Sigmoid colon (tissue), 7 donors: ENCODE data around the gene PECR. TPM values are rescaled to one million over a fixed set of nuclear protein-coding genes. Genes with fewer than 3 reads are reported as not detected.

Experiments
- DNase-seq: peaks from one replicate; pipeline ENCODE4 v3.0.0-alpha.2; 2019
- H3K27ac ChIP-seq, 4 donors: fragments of 200-600 bp; sonication (generic); one replicate each; pipeline ENCODE4 v1.5.1; 2016 to 2019; ENCODE audit warnings: mild to moderate bottlenecking in 1 of 4
- H3K27me3 ChIP-seq, 3 donors: fragments of 200-600 bp; sonication (generic); one replicate each; pipeline ENCODE4 v1.5.1; 2019; ENCODE audit warnings: mild to moderate bottlenecking in 1 of 3
- H3K36me3 ChIP-seq, 4 donors: fragments of 200-600 bp; sonication (generic); one replicate each; pipeline ENCODE4 v1.5.1; 2016 to 2019
- H3K4me1 ChIP-seq, 4 donors: fragments of 200-600 bp; sonication (generic); one replicate each; pipeline ENCODE4 v1.5.1; 2017 to 2019
- H3K4me3 ChIP-seq, 4 donors: fragments of 200-600 bp; sonication (generic); one replicate each; pipeline ENCODE4 v1.5.1; 2017 to 2019; ENCODE audit warnings: mild to moderate bottlenecking in 2 of 4, moderate library complexity in 1 of 4
- H3K9me3 ChIP-seq, 4 donors: fragments of 200-600 bp in 3 of 4; sonication (generic) in 3 of 4; one replicate each; pipeline versions ENCODE4 v1.5.1 to v1.6.1; 2013 to 2019
- EP300 ChIP-seq, 4 donors: sonication (generic); formaldehyde crosslinking; IDR thresholded peaks; one replicate each; pipeline ENCODE4 v1.6.1; 2017; ENCODE audit warnings: antibody characterized with exemption in 4 of 4
- POLR2A ChIP-seq, 2 donors: fragments of 450-650 bp; IDR thresholded peaks; one replicate each; pipeline ENCODE4 v1.6.1; 2016; ENCODE audit warnings: antibody characterized with exemption in 2 of 2, mild to moderate bottlenecking in 2 of 2, moderate library complexity in 2 of 2
- POLR2AphosphoS5 ChIP-seq, 4 donors: sonication (generic); formaldehyde crosslinking; IDR thresholded peaks; one replicate each; pipeline ENCODE4 v1.6.1; 2017; ENCODE audit warnings: antibody characterized with exemption in 4 of 4
- WGBS, 2 donors: extraction: QIAGEN DNeasy Blood & Tissue Kit; methylation state at CpG; one replicate each; pipeline ENCODE4 v1.1.7; 2013; 5-methylcytosine and 5-hydroxymethylcytosine counted together
- intact Hi-C: fragments of 100-400 bp; cut with DNase I; formaldehyde crosslinking; loops from one replicate; pipeline ENCODE4 v1.15.1; 2023
- polyA plus RNA-seq, 3 donors: library from polyadenylated mRNA; stranded (reverse); fragments of 200-250 nt; gene quantifications; one replicate each; pipeline ENCODE4 v1.2.3, GENCODE V29; 2013
- total RNA-seq, 4 donors: library from RNA; depleted of rRNA; stranded (reverse); fragments of >200 nt; gene quantifications; one replicate each; pipeline ENCODE4 v1.1.0, GENCODE V29; 2016
- TF ChIP-seq, protein P1 (sequence below), 4 experiments: fragments of 450-650 bp in 3 of 4; fragments of 200-600 bp in 1 of 4; IDR thresholded peaks; one replicate each; pipeline ENCODE4 v1.5.1; 2016 to 2019; ENCODE audit warnings: antibody characterized with exemption in 4 of 4, mild to moderate bottlenecking in 3 of 4, moderate library complexity in 2 of 4
- donor health status: healthy with polysubstance abuse.
- donor health status: Bipolar disorder and iron deficiency.
- donor health status: healthy.

The PECR gene
- total and polyA plus RNA-seq, 7 donors: 5.0 to 25.9 (median 13.9) TPM

DNA sequence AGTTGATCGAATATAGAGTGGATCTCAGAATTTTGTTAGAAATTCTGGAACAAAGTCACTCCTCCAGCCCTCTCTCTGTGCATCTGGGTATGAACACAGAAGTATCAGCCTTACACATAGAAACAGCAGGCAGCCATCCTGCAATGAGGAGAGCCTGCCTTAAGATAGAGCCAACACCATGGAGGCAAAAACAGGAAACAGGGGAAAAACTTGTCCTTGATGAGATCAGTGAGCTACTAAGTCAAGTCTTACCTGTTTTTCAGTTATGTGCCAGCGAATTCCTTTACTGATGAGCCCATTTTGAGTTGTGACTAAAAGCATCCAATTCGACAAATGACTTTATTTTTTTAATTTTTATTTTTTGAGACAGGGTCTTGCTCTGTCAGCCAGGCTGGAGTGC, 41.7 kb downstream of the PECR start:
- Histone ChIP-seq H3K4me1 (no peaks in the 10 kb centered on the region), H3K27ac (no peak overlapping the region), H3K4me3 (no peak overlapping the region), H3K27me3 (no peaks in the 10 kb centered on the region), H3K9me3 (no peaks in the 10 kb centered on the region), H3K36me3 (peaks cover 0 to 41% (median 0%) of the 10 kb centered on the region in 4 donors)
- intact Hi-C loops: loop anchor here (10.0 kb wide), 1 partner anchor 625 kb away; no protein-coding TSS in a partner anchor
- DNase-seq: no peak
- no peak for TF ChIP-seq EP300 (IDR thresholded peaks at IDR 0.05)
- no peak for TF ChIP-seq POLR2A (IDR thresholded peaks at IDR 0.05)
- no peak for TF ChIP-seq POLR2AphosphoS5 (IDR thresholded peaks at IDR 0.05)
- TF ChIP-seq, protein P1, sequence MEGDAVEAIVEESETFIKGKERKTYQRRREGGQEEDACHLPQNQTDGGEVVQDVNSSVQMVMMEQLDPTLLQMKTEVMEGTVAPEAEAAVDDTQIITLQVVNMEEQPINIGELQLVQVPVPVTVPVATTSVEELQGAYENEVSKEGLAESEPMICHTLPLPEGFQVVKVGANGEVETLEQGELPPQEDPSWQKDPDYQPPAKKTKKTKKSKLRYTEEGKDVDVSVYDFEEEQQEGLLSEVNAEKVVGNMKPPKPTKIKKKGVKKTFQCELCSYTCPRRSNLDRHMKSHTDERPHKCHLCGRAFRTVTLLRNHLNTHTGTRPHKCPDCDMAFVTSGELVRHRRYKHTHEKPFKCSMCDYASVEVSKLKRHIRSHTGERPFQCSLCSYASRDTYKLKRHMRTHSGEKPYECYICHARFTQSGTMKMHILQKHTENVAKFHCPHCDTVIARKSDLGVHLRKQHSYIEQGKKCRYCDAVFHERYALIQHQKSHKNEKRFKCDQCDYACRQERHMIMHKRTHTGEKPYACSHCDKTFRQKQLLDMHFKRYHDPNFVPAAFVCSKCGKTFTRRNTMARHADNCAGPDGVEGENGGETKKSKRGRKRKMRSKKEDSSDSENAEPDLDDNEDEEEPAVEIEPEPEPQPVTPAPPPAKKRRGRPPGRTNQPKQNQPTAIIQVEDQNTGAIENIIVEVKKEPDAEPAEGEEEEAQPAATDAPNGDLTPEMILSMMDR (IDR thresholded peaks at IDR 0.05): no peak
- 95 to 96% methylated on average over 3 of the region's 3 CpGs for WGBS, 2 donors

- no peak for TF ChIP-seq EP300 (IDR thresholded peaks at IDR 0.05)
- no peak for TF ChIP-seq POLR2A (IDR thresholded peaks at IDR 0.05)
- TF ChIP-seq, protein P1 (IDR thresholded peaks at IDR 0.05): peak; percentile 31 to 84 (median 58)
- WGBS, 2 donors: 74 to 77% methylated on average over 1 of the region's 1 CpG
- Histone ChIP-seq H3K27ac (no peak overlapping the region), H3K36me3 (peaks cover 0 to 17% (median 0%) of the 10 kb centered on the region in 4 donors), H3K9me3 (no peaks in the 10 kb centered on the region), H3K4me3 (no peak overlapping the region), H3K27me3 (no peaks in the 10 kb centered on the region), H3K4me1 (no peaks in the 10 kb centered on the region)
- intact Hi-C loops: loop anchor here (10.0 kb wide), 1 partner anchor 631 kb away; no protein-coding TSS in a partner anchor
- no peak for DNase-seq
These were observed 47.5 kb downstream of the PECR start for GRCh38 chr2:216034065-216034464.

DNA sequence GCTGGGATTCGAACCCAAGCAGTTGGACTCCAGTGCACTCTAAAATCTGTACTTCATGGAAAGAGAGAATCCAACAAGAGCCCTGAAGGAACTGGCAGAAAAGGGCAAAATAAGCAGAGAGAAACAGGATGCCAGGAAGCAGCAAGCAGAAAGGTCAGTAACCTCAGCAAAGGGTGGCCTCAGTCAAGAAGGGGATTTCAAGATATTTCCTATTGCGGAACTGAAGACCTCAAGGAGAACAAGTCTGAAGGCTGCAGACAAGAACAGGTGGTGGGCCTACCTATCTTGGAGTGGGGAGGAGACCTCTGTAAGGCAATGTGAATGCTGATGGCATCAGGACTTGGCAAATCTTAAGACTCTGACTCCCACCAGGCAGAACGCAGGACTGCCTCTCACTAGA, 48.2 kb downstream of the PECR start:
- no peak overlapping the region for H3K4me3 ChIP-seq
- TF ChIP-seq POLR2AphosphoS5 (IDR thresholded peaks at IDR 0.05) (no peak), POLR2A (IDR thresholded peaks at IDR 0.05) (no peak), EP300 (IDR thresholded peaks at IDR 0.05) (no peak)
- TF ChIP-seq, protein P1 (IDR thresholded peaks at IDR 0.05): no peak
- no peaks in the 10 kb centered on the region for H3K4me1 ChIP-seq
- H3K36me3 ChIP-seq: peaks cover 0 to 17% (median 0%) of the 10 kb centered on the region in 4 donors
- no peaks in the 10 kb centered on the region for H3K27me3 ChIP-seq
- intact Hi-C loops: loop anchor here (10.0 kb wide), 1 partner anchor 631 kb away; no protein-coding TSS in a partner anchor
- WGBS, 2 donors: 94 to 98% methylated on average over 3 of the region's 3 CpGs
- no peak overlapping the region for H3K27ac ChIP-seq
- no peaks in the 10 kb centered on the region for H3K9me3 ChIP-seq
- no peak for DNase-seq

DNA sequence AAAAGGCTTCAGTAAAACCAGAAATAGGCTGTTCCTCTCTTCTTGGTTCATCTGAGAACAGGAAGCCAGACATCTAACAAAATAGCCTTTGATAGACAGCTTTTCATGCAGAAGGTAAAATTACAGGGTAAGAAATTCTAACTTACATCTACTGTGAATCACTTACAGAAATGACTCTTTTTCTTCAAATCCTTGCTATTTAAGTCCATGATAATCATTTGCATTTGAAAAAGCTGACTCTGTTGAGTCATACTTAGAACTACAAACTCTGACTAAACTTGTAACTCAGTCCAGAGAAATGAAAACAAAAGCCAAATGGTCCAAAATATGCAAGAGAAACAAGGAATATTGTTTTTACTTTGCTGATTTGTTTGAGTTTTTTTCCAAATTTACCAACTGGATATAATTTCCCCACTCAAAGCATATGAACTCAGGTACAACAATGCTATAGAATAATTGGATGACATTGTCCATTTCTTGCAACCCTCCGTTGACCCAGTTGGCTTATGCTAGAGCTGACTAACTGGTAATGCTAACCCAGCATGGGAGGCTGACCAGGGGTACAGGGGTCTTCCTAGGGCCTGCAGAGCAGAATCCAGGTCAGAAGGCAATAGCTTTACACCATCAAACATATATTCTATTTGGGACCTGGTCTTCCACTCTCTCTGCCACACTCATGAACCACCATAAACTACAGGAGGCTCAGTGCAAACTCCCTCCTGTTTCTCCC, 49.5 kb downstream of the PECR start:
- whole genome bisulfite sequencing, 2 donors: 84 to 95% methylated on average over 1 of the region's 1 CpG
- intact Hi-C loops: loop anchor here (10.0 kb wide), 1 partner anchor 633 kb away; no protein-coding TSS in a partner anchor
- TF ChIP-seq, protein P1 (IDR thresholded peaks at IDR 0.05): no peak
- TF ChIP-seq EP300 (IDR thresholded peaks at IDR 0.05): no peak
- no peak for TF ChIP-seq POLR2AphosphoS5 (IDR thresholded peaks at IDR 0.05)
- no peak for TF ChIP-seq POLR2A (IDR thresholded peaks at IDR 0.05)
- DNase-seq: no peak
- Histone ChIP-seq H3K36me3 (peaks cover 0 to 17% (median 0%) of the 10 kb centered on the region in 4 donors), H3K9me3 (no peaks in the 10 kb centered on the region), H3K4me3 (no peak overlapping the region), H3K27me3 (no peaks in the 10 kb centered on the region), H3K4me1 (no peaks in the 10 kb centered on the region), H3K27ac (no peak overlapping the region)
